MG63 (cell line): Measurements from ENCODE around the gene PAQR4. TPM values are rescaled to one million over a fixed set of nuclear protein-coding genes. Genes with fewer than 3 reads are reported as not detected.

Experiments used
- DNase-seq: peaks from one replicate; pipeline ENCODE4 v3.0.0-alpha.2; 2020
- H3K27me3 ChIP-seq: fragments of 250-450 bp; sonication (Bioruptor Pico); 2 replicates; pipeline ENCODE4 v1.5.1; 2020; ENCODE audit warnings: mild to moderate bottlenecking, moderate library complexity
- H3K36me3 ChIP-seq: fragments of 250-450 bp; sonication (Bioruptor Pico); 2 replicates; pipeline ENCODE4 v1.5.1; 2020; ENCODE audit warnings: mild to moderate bottlenecking, moderate library complexity
- H3K4me3 ChIP-seq: fragments of 250-450 bp; sonication (Bioruptor Pico); 2 replicates; pipeline ENCODE4 v1.5.1; 2020; ENCODE audit warnings: mild to moderate bottlenecking, moderate library complexity
- H3K9me3 ChIP-seq: fragments of 250-450 bp; sonication (Bioruptor Pico); 2 replicates; pipeline ENCODE4 v1.5.1; 2020; ENCODE audit warnings: mild to moderate bottlenecking, moderate library complexity
- total RNA-seq: library from RNA; depleted of rRNA; stranded (reverse); fragments of >200 nt; shearing (Covaris generic); gene quantifications from 2 replicates; pipeline ENCODE4 v1.2.3, GENCODE V29; 2014; ENCODE audit warnings: low replicate concordance

The PAQR4 gene
- total RNA-seq, 1 experiment from 2014 or later = 38.1 TPM

GRCh38 chr16:2981177-2981898 lies 12.2 kb downstream of the PAQR4 start:
- Histone ChIP-seq H3K27me3 (no peaks in the 10 kb centered on the region), H3K36me3 (peaks cover 32% of the 10 kb centered on the region), H3K9me3 (no peaks in the 10 kb centered on the region), H3K4me3 (peak overlapping the region; percentile 79)
- DNase-seq = no peak

- Histone ChIP-seq H3K27me3 (no peaks in the 10 kb centered on the region), H3K4me3 (no peak overlapping the region), H3K9me3 (no peaks in the 10 kb centered on the region), H3K36me3 (peaks cover 27% of the 10 kb centered on the region)
- no peak for DNase-seq
Observed at GRCh38 chr16:2981899-2982250, 12.7 kb downstream of the PAQR4 start.

DNA sequence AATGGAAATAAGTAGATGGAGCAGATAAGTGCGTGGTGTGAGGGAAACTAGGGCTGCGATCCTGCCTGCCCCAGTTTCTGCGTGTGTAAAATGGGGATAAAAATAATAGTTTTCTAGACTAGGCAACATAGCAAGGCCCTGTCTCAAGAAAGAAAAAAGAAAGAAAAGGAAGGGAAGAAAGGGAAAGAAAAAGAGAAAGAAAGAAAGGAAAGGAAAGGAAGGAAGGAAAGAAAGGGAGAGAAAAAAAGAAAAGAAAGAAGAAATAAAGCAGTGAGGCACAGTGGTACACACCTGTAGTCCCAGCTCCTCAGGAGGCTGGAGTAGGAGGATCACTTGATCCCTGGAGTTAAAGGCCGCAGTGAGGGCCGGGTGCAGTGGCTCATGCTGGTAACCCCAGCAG lies 13.3 kb downstream of the PAQR4 start:
- peaks cover 21% of the 10 kb centered on the region for H3K36me3 ChIP-seq
- H3K4me3 ChIP-seq = no peak overlapping the region
- DNase-seq = no peak
- H3K9me3 ChIP-seq = no peaks in the 10 kb centered on the region
- no peaks in the 10 kb centered on the region for H3K27me3 ChIP-seq

- peak; percentile 87 for DNase-seq
- H3K9me3 ChIP-seq = no peaks in the 10 kb centered on the region
- H3K4me3 ChIP-seq = peak overlapping the region; percentile 25; the same call in 1 of the 2 replicates
Observed at GRCh38 chr16:2983706-2984136, 14.6 kb downstream of the PAQR4 start.

GRCh38 chr16:2985462-2985861 lies 16.3 kb downstream of the PAQR4 start:
- no peaks in the 10 kb centered on the region for H3K9me3 ChIP-seq
- H3K27me3 ChIP-seq = no peaks in the 10 kb centered on the region
- H3K4me3 ChIP-seq = no peak overlapping the region
- H3K36me3 ChIP-seq = no peaks in the 10 kb centered on the region
- no peak for DNase-seq

More at GRCh38 chr16:2983706-2984136, 14.6 kb downstream of the PAQR4 start:
- Histone ChIP-seq H3K36me3 (peaks cover 9% of the 10 kb centered on the region), H3K27me3 (no peaks in the 10 kb centered on the region)

DNA sequence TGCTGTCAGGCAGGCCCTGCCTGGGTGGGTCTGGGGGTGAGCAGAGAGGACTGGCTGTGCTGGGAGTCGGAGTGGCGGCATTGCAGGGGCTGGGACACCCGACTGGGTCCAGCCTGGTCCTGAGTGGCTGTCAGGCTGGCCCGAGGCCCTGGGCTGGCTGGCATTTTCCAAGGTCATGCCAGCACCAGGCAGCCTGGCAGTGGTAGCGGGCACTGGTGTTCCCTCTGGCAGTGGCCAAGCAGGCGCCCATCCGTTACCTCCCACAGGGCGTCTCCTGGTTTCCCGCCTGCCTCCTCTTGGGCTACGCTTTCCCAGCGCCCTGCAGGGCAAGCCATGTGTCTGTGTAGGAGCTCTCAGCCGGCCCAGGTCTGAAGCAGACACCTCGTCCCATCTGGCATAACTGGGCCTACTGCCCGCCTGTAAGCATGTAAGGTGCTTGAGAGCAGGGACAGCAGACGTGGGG lies 16.8 kb downstream of the PAQR4 start:
- no peaks in the 10 kb centered on the region for H3K9me3 ChIP-seq
- H3K27me3 ChIP-seq = no peaks in the 10 kb centered on the region
- no peak overlapping the region for H3K4me3 ChIP-seq
- DNase-seq = no peak
- no peaks in the 10 kb centered on the region for H3K36me3 ChIP-seq

DNA sequence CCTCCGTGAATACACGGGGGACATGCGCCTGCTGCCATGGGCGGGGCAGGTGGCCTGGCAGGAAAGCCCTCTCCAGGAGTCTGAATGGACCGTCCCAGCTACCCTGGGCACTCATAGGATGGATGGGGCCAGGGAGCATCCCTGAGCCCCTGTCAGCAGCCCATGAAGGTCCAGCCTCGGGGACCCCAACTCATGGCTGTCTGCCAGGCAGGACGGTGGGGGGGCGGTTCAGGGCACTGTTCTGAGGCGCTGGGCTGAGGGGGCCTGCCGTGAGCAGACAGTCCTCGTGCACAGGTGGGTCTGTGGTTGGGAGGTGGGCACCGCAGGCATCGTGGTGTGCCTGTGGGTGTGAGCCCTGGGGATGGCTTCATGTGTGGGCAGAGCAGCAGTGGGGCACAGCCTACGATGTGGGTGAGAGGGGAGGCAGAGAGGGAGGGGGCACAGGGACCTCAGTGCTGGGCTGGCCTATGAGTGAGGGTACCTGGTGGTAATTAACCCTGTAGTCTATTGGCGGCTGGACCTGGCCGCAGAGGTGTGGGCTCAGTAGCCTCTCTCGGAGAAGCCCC lies 17.6 kb downstream of the PAQR4 start:
- DNase-seq = no peak
- no peaks in the 10 kb centered on the region for H3K9me3 ChIP-seq
- no peaks in the 10 kb centered on the region for H3K36me3 ChIP-seq
- no peaks in the 10 kb centered on the region for H3K27me3 ChIP-seq
- H3K4me3 ChIP-seq = no peak overlapping the region

DNA sequence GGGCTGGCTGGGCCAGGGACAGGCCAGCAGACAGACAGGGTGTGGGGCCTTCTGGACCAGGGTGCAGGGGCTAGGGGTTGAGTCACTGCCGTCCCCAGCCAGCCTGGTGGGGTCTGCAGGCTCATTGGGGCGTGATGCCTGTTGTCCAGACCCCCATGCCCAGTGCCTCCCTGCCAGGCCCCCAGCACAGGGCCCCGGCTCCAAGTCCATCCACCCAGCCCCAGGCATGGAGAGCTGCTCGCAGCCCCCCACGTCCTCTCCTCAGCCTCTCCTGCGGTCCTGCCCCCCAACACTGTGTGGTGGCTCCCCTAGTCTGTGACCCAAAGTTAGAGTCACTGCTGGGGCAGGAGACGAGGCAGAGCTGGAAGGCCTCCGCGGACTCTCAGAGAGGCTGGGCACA lies 18.1 kb downstream of the PAQR4 start:
- no peak for DNase-seq
- no peaks in the 10 kb centered on the region for H3K9me3 ChIP-seq
- no peak overlapping the region for H3K4me3 ChIP-seq
- no peaks in the 10 kb centered on the region for H3K27me3 ChIP-seq
- H3K36me3 ChIP-seq = no peaks in the 10 kb centered on the region

DNA sequence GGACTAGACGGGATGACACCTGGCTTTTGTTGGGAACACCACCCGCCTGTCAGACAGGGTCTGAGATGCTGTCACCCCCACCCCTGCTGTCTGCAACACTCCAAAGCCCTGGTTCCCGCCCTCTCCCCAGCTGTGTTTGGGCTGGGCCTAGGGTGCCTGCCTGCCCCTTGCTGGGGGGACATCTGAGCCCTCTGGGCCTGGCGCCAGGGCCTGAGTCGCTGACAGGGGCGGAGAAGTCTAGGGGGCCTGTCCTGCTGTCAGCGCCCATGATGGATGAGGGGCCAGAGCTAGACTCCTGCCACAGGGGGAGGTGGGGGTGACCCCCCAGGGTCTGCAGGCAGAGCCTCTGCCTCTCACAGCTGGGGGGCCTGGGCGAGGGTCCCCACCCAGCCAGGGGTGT lies 18.7 kb downstream of the PAQR4 start:
- no peaks in the 10 kb centered on the region for H3K27me3 ChIP-seq
- H3K4me3 ChIP-seq = no peak overlapping the region
- no peaks in the 10 kb centered on the region for H3K36me3 ChIP-seq
- no peaks in the 10 kb centered on the region for H3K9me3 ChIP-seq
- DNase-seq = peak; percentile 76

DNA sequence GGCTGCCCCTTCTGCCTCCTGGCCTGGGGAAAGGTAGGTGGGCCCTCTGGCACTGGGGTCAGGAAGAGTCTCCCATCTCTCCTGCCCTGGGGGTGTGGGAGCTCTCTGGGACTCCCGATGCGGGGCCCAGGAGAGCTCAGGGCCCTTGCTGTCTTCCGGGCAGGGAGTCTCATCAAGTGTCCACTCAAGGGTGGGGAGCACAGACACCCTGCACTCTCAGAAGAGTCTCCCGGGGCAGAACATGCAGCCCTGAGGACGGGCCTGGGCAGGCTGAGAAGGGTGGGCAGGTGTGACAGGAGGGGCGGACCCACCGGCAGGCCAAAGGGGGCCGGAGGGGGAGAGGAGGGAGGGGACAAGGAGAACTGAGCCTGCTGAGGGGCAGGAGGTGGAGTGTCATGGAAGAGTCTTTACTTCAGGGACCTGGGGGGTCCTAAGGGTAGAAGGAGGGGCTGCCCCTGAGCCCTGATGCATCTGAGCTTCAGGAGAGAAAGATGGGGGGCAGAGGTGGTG lies 19.5 kb downstream of the PAQR4 start:
- H3K36me3 ChIP-seq = no peaks in the 10 kb centered on the region

DNA sequence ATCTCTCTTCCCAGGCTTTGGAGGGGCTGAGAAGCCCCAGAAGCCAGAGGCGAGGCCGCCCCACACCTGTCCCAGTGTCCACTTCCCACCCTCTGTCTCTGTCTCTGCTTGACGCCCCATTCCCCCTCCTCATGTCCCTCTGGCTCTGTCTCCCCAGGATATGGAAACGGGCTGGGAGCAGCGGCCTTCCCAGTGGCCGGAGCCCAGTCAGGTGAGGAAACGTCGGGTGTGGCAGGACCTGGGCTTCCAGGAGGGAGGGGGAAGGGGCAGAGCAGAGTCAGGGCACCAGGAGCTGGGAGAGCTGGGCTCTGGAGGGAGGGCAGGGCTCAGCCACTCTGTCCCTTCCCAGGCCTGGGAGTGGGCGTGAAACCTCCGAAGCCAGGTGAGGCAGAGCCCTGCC lies 21.7 kb downstream of the PAQR4 start:
- Histone ChIP-seq H3K9me3 (no peaks in the 10 kb centered on the region), H3K27me3 (no peaks in the 10 kb centered on the region), H3K36me3 (no peaks in the 10 kb centered on the region), H3K4me3 (no peak overlapping the region)
- DNase-seq = no peak

More for the DNA sequence above, 19.5 kb downstream of the PAQR4 start:
- DNase-seq = no peak
- no peaks in the 10 kb centered on the region for H3K9me3 ChIP-seq
- no peaks in the 10 kb centered on the region for H3K27me3 ChIP-seq
- no peak overlapping the region for H3K4me3 ChIP-seq

DNA sequence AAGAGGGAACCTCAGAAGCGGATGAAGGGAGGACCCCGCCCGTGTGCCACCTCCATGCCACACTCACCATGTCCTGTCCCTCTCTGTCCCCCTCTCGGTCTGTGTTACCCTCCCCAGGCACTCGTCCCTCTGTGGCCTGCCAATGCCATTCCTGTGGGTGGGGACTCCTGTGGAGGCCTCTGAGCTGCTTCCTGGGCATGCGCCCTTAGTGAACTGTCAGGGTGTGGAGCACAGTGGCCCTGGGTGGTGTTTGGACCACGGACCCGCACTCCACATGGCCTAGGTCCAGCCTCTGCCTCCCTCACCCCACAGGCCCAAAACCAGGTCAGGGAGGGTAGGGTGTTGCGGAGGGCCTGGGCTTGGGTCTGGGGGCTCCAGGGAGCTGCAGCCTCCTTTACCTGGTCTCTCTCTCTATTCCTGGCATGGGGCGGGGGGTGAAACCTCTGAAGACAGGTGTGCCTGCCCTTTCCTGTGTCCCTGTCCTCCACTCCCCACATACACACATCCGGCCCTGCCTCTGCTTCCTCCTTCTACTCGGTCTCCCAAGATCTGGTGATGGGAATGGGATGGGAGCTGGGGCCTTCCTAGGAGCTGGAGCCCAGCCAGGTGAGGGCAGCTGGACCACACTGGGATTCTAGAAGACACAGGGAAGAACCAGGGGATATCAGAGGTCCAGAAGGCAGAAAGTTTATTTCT lies 22.6 kb downstream of the PAQR4 start:
- no peak for DNase-seq
- Histone ChIP-seq H3K27me3 (no peaks in the 10 kb centered on the region), H3K36me3 (no peaks in the 10 kb centered on the region), H3K9me3 (no peaks in the 10 kb centered on the region), H3K4me3 (no peak overlapping the region)

DNA sequence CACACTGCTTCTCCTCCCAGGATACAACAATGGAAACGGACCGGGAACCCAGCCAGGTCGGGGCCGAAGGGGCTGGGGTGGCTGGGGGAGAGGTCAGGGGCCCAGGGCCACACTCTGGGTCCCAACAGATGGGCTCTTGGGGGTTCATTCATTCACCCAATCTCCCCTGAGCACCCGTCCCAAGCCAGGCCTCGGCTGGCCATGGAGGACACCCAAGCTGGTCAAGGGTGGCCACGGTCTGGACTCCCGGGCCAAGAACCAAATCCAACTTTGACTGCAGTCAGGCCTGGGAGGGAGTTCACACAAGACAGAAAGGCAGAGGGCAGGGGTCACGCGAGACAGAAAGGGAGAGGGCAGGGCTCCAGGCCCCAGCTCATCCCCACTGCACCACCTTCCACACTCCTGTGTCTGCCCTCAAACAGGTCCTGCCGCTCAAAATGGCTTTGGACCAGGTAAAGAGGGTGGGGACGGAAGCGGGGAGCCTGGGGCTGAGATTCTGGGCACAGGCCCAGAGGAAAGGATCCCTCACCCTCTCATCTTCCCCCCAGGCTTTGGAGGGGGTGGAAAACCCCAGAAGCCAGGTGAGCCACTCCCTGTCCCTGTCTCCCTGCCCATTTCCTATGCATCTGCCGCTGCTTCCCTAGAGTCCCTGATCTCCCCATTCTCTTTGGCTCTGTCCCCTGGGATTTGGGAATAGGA lies 23.4 kb downstream of the PAQR4 start:
- H3K9me3 ChIP-seq = no peaks in the 10 kb centered on the region
- H3K4me3 ChIP-seq = no peak overlapping the region
- DNase-seq = no peak
- no peaks in the 10 kb centered on the region for H3K36me3 ChIP-seq
- H3K27me3 ChIP-seq = no peaks in the 10 kb centered on the region

- Histone ChIP-seq H3K4me3 (no peak overlapping the region), H3K27me3 (no peaks in the 10 kb centered on the region), H3K36me3 (0 out of 2 replicates have a peak, but pooled peaks cover 3% of the 10 kb centered on the region), H3K9me3 (no peaks in the 10 kb centered on the region)
- DNase-seq = no peak
Observed at GRCh38 chr16:2996298-2996697, 27.1 kb downstream of the PAQR4 start.

DNA sequence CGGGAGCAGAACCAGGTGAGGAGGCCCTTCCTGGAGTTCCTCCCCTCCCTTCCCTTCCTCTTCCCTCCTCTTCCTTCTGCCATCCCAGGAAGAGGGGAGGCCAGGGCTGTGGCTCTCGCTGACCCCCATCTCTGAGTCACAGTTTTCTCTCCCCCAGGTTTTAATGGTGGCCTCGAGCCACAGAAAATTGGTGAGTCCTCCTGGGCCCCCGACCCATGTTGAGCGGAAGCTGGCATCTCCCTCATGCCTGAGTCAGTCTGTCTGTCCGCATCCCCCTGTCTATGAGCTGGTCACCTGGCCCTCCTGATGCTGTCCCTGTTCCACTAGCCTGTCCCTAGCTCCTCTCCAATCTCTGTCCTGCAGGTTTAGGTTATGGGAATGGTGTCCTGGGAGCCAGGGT lies 30.8 kb downstream of the PAQR4 start:
- H3K9me3 ChIP-seq = no peaks in the 10 kb centered on the region
- peaks cover 12% of the 10 kb centered on the region for H3K36me3 ChIP-seq
- no peaks in the 10 kb centered on the region for H3K27me3 ChIP-seq
- no peak for DNase-seq
- no peak overlapping the region for H3K4me3 ChIP-seq

DNA sequence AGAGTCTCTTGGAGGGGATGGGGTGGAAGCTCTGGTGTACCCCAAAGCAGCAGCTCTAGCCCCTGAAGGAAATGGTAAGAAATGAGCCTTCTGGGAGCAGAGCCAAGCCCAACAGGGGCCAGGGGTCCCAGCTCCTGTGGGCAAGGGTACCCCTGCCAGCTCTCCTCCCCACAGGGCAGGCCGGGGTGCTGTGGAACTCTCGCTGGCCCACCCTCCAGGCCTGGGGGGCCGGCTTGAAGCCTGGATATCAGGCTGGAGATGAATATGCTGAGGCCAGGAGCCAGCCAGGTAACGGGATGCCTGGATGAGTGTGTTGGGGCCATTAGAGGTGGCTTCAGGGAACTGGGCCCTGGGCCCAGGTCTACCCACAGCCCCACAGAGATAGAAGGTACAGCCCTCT lies 31.4 kb downstream of the PAQR4 start:
- Histone ChIP-seq H3K9me3 (no peaks in the 10 kb centered on the region), H3K4me3 (no peak overlapping the region), H3K27me3 (no peaks in the 10 kb centered on the region), H3K36me3 (peaks cover 12% of the 10 kb centered on the region)
- DNase-seq = no peak

GRCh38 chr16:3001316-3001715 lies 32.2 kb downstream of the PAQR4 start:
- Histone ChIP-seq H3K4me3 (no peak overlapping the region), H3K9me3 (no peaks in the 10 kb centered on the region), H3K27me3 (no peaks in the 10 kb centered on the region), H3K36me3 (peaks cover 12% of the 10 kb centered on the region)
- no peak for DNase-seq
